H1 (cell line): Measurements from ENCODE around the gene SIRT6. TPM values are rescaled to one million over a fixed set of nuclear protein-coding genes. Genes with fewer than 3 reads are reported as not detected.
"Not testable (repeated sequence)": the region's sequence is repeated elsewhere in the genome, so short reads cannot be mapped to it uniquely, and the experiment has no call there.

ENCODE experiments used
- CTCF ChIA-PET: fragments of 300-600 bp; sonication (Branson Sonifier 250); formaldehyde crosslinking; loops from one replicate; lab custom pipeline; 2021; ENCODE audit not compliant: partially characterized antibody; lab: Charles Lee
- POLR2A ChIA-PET: fragments of 300-600 bp; sonication (Branson Sonifier 250); formaldehyde crosslinking; loops from one replicate; lab custom pipeline; 2021; ENCODE audit warnings: inconsistent platforms; ENCODE audit not compliant: partially characterized antibody; lab: Charles Lee
- DNase-seq, 2 experiments: peaks; one replicate each; pipeline versions ENCODE4 v3.0.0 to v3.0.0-alpha.2; 2010 to 2022; ENCODE audit warnings: low spot score in 2 of 2, low read depth in 1 of 2, mixed read lengths in 1 of 2
- FAIRE-seq: peaks from 2 replicates; lab custom pipeline; 2011; peaks lifted over from hg19 to GRCh38; lab: Jason Lieb, UNC
- H2AFZ ChIP-seq: 2 replicates; pipeline ENCODE4 v1.8.1; 2012; ENCODE audit warnings: low read length, inconsistent platforms
- H2AK5ac ChIP-seq: 2 replicates; pipeline ENCODE4 v1.6.1; 2013; ENCODE audit warnings: low read depth, low read length
- H2BK120ac ChIP-seq: replicated peaks from 2 replicates; pipeline ENCODE3; 2013; ENCODE audit warnings: low read depth, low read length, inconsistent platforms
- H2BK12ac ChIP-seq: 2 replicates; pipeline ENCODE4 v1.6.1; 2013; ENCODE audit warnings: low read depth, low read length
- H2BK15ac ChIP-seq: 2 replicates; pipeline ENCODE4 v1.6.1; 2013; ENCODE audit warnings: low read length
- H2BK20ac ChIP-seq: 2 replicates; pipeline ENCODE4 v1.6.1; 2013; ENCODE audit warnings: low read length
- H2BK5ac ChIP-seq: 2 replicates; pipeline ENCODE4 v1.6.1; 2013; ENCODE audit warnings: low read depth, low read length
- H3K14ac ChIP-seq: 2 replicates; pipeline ENCODE4 v1.6.1; 2013; ENCODE audit warnings: inconsistent platforms; ENCODE audit not compliant: insufficient read length
- H3K18ac ChIP-seq: 2 replicates; pipeline ENCODE4 v1.6.1; 2013; ENCODE audit warnings: low read length; ENCODE audit errors: extremely low read depth
- H3K23ac ChIP-seq: 2 replicates; pipeline ENCODE4 v1.6.1; 2013; ENCODE audit warnings: inconsistent platforms; ENCODE audit not compliant: insufficient read length
- H3K23me2 ChIP-seq: 2 replicates; pipeline ENCODE4 v1.6.1; 2013; ENCODE audit warnings: low read depth, low read length
- H3K27ac ChIP-seq: 2 replicates; pipeline ENCODE4 v1.6.1; 2011; ENCODE audit warnings: low read depth, low read length, inconsistent platforms
- H3K27me3 ChIP-seq, 4 experiments: replicated peaks in 1 of 4; 1 replicate in 1 of 4; 2 replicates in 3 of 4; pipeline versions ENCODE4 v1.6.1 to v1.8.1; 2011 to 2013; ENCODE audit warnings: low read length in 3 of 4, mild to moderate bottlenecking in 3 of 4, inconsistent platforms in 2 of 4, mixed read lengths in 2 of 4, moderate library complexity in 1 of 4; ENCODE audit not compliant: control insufficient read depth in 3 of 4, insufficient read depth in 3 of 4; ENCODE audit errors: extremely low read depth in 1 of 4
- H3K36me3 ChIP-seq, 4 experiments: 2 replicates each; pipeline versions ENCODE4 v1.6.1 to v1.8.1; 2011 to 2013; ENCODE audit warnings: mild to moderate bottlenecking in 4 of 4, low read length in 3 of 4, moderate library complexity in 2 of 4, control low read depth in 1 of 4, inconsistent platforms in 1 of 4; ENCODE audit not compliant: insufficient read depth in 4 of 4, control insufficient read depth in 2 of 4
- H3K4ac ChIP-seq: replicated peaks from 2 replicates; pipeline ENCODE3; 2013; ENCODE audit warnings: low read length, low read depth, mixed read lengths, inconsistent platforms; ENCODE audit not compliant: insufficient read length
- H3K4me1 ChIP-seq, 4 experiments: replicated peaks in 1 of 4; 1 replicate in 1 of 4; 2 replicates in 3 of 4; pipeline versions ENCODE4 v1.6.1 to v1.8.1; 2011 to 2013; ENCODE audit warnings: low read length in 3 of 4, inconsistent platforms in 2 of 4, mixed read lengths in 1 of 4; ENCODE audit not compliant: insufficient read depth in 4 of 4, control insufficient read depth in 3 of 4
- H3K4me2 ChIP-seq, 2 experiments: 2 replicates each; pipeline versions ENCODE4 v1.6.1 to v1.8.1; 2011 to 2013; ENCODE audit warnings: low read depth in 2 of 2, low read length in 2 of 2, control low read depth in 1 of 2, inconsistent platforms in 1 of 2, mild to moderate bottlenecking in 1 of 2; ENCODE audit not compliant: insufficient read depth in 1 of 2
- H3K4me3 ChIP-seq, 4 experiments: fragments of 200-600, 300-600 bp in 1 of 4; sonication (generic), shearing (Covaris generic), sonication (Bioruptor Twin) in 1 of 4; 2 replicates each; pipeline versions ENCODE4 v1.5.1 to v1.8.1; 2011 to 2016; ENCODE audit warnings: low read length in 4 of 4, low read depth in 3 of 4, control low read depth in 2 of 4, inconsistent platforms in 2 of 4, mild to moderate bottlenecking in 2 of 4, mixed read lengths in 1 of 4, moderate library complexity in 1 of 4; ENCODE audit not compliant: insufficient read depth in 2 of 4; ENCODE audit errors: extremely low read depth in 1 of 4
- H3K56ac ChIP-seq: replicated peaks from 2 replicates; pipeline ENCODE3; 2013; ENCODE audit warnings: low read depth, mild to moderate bottlenecking, mixed read lengths, low read length, inconsistent platforms; ENCODE audit not compliant: insufficient read length
- H3K79me1 ChIP-seq: 2 replicates; pipeline ENCODE4 v1.6.1; 2013; ENCODE audit warnings: low read depth, low read length, control low read depth
- H3K79me2 ChIP-seq, 2 experiments: 2 replicates each; pipeline versions ENCODE4 v1.6.1 to v1.8.1; 2012 to 2013; ENCODE audit warnings: low read length in 2 of 2, mild to moderate bottlenecking in 2 of 2, inconsistent platforms in 1 of 2; ENCODE audit not compliant: insufficient read depth in 2 of 2, control insufficient read depth in 1 of 2
- H3K9ac ChIP-seq, 4 experiments: replicated peaks in 1 of 4; 1 replicate in 1 of 4; 2 replicates in 3 of 4; pipeline versions ENCODE4 v1.6.1 to v1.8.1; 2011 to 2013; ENCODE audit warnings: low read depth in 3 of 4, low read length in 3 of 4, control low read depth in 2 of 4, mild to moderate bottlenecking in 2 of 4, moderate library complexity in 2 of 4, inconsistent platforms in 1 of 4; ENCODE audit errors: extremely low read depth in 1 of 4
- H3K9me3 ChIP-seq, 2 experiments: 2 replicates each; pipeline versions ENCODE4 v1.6.1 to v1.8.1; 2012 to 2013; ENCODE audit warnings: mild to moderate bottlenecking in 2 of 2, moderate library complexity in 2 of 2, control low read depth in 1 of 2, inconsistent platforms in 1 of 2, low read depth in 1 of 2, low read length in 1 of 2, mixed read lengths in 1 of 2; ENCODE audit not compliant: insufficient read depth in 2 of 2
- H4K20me1 ChIP-seq, 2 experiments: replicated peaks in 1 of 2; 2 replicates each; pipeline versions ENCODE3 to v1.8.1; 2011 to 2013; ENCODE audit warnings: inconsistent platforms in 2 of 2, low read length in 2 of 2, mild to moderate bottlenecking in 1 of 2; ENCODE audit not compliant: insufficient read depth in 2 of 2, control insufficient read depth in 1 of 2
- H4K5ac ChIP-seq: 2 replicates; pipeline ENCODE4 v1.6.1; 2013; ENCODE audit warnings: low read length, low read depth, mixed read lengths, inconsistent platforms; ENCODE audit not compliant: insufficient read length
- H4K8ac ChIP-seq: 2 replicates; pipeline ENCODE4 v1.8.0; 2013; ENCODE audit warnings: mild to moderate bottlenecking, moderate library complexity, low read length, inconsistent platforms; ENCODE audit not compliant: insufficient read depth; ENCODE audit errors: extremely low read depth
- H4K91ac ChIP-seq: replicated peaks from 2 replicates; pipeline ENCODE3; 2013; ENCODE audit warnings: low read length, mixed read lengths, inconsistent platforms; ENCODE audit not compliant: insufficient read length
- BACH1 ChIP-seq: IDR thresholded peaks from 2 replicates; pipeline ENCODE4 v1.6.1; 2012; ENCODE audit warnings: low read length, improper control_type of control experiment
- CBX5 ChIP-seq: fragments of 300-800, 300-1000 bp; sonication (generic); IDR thresholded peaks from 2 replicates; pipeline ENCODE4 v1.7.1; 2016; ENCODE audit warnings: antibody characterized with exemption, low read length, low read depth
- GTF2F1 ChIP-seq: IDR thresholded peaks from 2 replicates; pipeline ENCODE4 v1.6.1; 2012; ENCODE audit warnings: low read depth, low read length, improper control_type of control experiment, borderline replicate concordance
- HDAC6 ChIP-seq: IDR thresholded peaks from one replicate; pipeline ENCODE4 v1.7.1; 2012; ENCODE audit warnings: low read depth, mild to moderate bottlenecking, inconsistent platforms, low read length, moderate library complexity
- KDM4A ChIP-seq: IDR thresholded peaks from one replicate; pipeline ENCODE4 v1.7.1; 2012; ENCODE audit warnings: low read depth, mild to moderate bottlenecking, moderate library complexity, low read length, inconsistent platforms; ENCODE audit not compliant: severe bottlenecking
- PHF8 ChIP-seq: fragments of 200-600 bp; sonication (generic); conservative IDR thresholded peaks from 2 replicates; pipeline ENCODE4 v1.7.1; 2012; ENCODE audit warnings: low read depth, mild to moderate bottlenecking, inconsistent platforms, low read length, moderate library complexity
- WGBS, 2 experiments: shearing (Covaris generic) in 1 of 2; methylation state at CpG; one replicate each; pipeline versions ENCODE4 v1.1.6 to v1.1.7; 2013 to 2015; ENCODE audit warnings: low lambda C conversion rate in 2 of 2, mixed read lengths in 2 of 2, inconsistent platforms in 1 of 2, low coverage in 1 of 2, missing lambda C conversion rate in 1 of 2; ENCODE audit not compliant: insufficient replicate concordance in 2 of 2, insufficient coverage in 1 of 2, insufficient read length in 1 of 2; ENCODE audit errors: extremely low coverage in 1 of 2, missing lambda C conversion rate in 1 of 2; 5-methylcytosine and 5-hydroxymethylcytosine counted together
- polyA plus RNA-seq, 7 experiments: library from polyadenylated mRNA; depleted of rRNA in 3 of 7; stranded (reverse) in 5 of 7; unstranded in 2 of 7; fragments of >200 nt in 5 of 7; fragments of 200-250 nt in 2 of 7; gene quantifications; 1 replicate in 5 of 7; 2 replicates in 1 of 7; 4 replicates in 1 of 7; pipeline versions ENCODE4 v1.2.1 to v1.2.3, GENCODE V29; 2011 to 2013; ENCODE audit warnings: missing spikeins in 2 of 7, mixed read lengths in 2 of 7
- total RNA-seq: library from RNA; stranded (reverse); fragmentation: NEBNext Ultra II Directional; extraction: Animal tissue kit (Norgen Biotek cat#: 25700); gene quantifications from 2 replicates; pipeline ENCODE4 v1.2.1, GENCODE V29; 2021

Gene SIRT6
- total and polyA plus RNA-seq, 2 of the 8 experiments (the other 6 are each of a cell fraction or from before 2014, with no cell fraction given), result 25.2 to 27.0 TPM

DNA sequence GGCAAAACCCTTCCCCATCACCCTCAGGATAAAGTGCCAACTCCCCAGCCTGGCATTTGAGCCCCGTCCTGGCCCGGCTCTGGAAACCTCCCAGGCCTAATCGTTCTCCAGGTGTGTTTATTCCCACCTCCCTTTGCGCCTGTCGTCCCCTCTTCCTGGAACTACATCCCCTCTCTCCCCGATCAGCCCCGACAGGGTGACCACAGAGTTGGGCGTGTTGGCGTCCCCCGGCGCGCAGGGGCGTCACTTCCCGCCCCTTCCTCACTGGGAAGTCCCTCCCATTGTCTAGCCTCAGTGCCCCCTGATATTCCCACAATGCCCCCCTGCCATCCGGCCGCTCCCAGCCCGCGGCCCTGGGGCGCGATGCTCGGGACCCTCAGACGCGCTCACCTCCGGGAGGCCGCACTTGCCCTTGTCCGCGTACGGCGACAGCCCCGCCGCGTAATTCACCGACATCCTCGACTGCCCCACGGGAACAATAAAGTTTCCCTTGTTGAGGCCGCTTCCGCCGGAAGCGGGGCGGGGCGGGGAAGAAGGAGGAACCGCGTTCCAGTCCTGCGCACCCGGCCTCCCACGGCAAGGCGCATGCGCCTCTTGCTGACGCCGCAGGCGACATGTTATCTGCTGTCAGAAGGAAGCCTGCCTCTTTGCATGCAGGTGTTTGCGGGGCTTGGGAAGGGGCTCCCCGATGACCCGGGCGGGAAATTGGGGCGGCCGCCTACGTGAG is at the start of gene SIRT6, which contains the start of gene ANKRD24 (continued):
- peak; percentile 71; the same call in 1 of the 2 replicates for TF ChIP-seq GTF2F1
- TF ChIP-seq CBX5, result no peak
- peak; percentile 79 for TF ChIP-seq PHF8
- no peak for TF ChIP-seq HDAC6
- no peak for TF ChIP-seq BACH1
- TF ChIP-seq KDM4A, result peak; percentile 82

DNA sequence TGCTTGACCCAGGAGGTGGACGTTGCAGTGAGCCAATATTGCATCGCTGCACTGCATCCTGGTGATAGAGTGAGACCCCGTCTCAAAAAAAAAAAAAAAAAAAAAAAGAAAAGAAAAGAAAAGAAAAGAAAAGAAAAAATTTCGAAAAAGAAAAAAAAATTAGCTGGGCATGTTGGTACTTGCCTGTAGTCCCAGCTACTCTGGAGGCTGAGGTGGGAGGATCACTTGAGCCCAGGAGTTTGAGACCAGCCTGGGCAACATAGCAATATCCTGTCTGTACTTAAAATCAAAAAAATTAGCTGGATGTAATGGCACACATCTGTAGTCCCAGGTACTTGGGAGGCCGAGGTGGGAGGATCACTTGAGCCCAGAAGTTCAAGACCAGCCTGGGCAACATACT is 49.8 kb upstream of the SIRT6 start:
- not testable (repeated sequence) for H2BK5ac ChIP-seq, H3K56ac ChIP-seq, H3K18ac ChIP-seq, FAIRE-seq, H3K27me3 ChIP-seq, H3K79me2 ChIP-seq, H3K23me2 ChIP-seq, H3K4me2 ChIP-seq, H2BK120ac ChIP-seq, H3K4ac ChIP-seq, H4K5ac ChIP-seq, H3K9me3 ChIP-seq, H2AK5ac ChIP-seq, H3K23ac ChIP-seq, H4K91ac ChIP-seq, H3K36me3 ChIP-seq, H3K4me1 ChIP-seq, H2BK12ac ChIP-seq, H3K4me3 ChIP-seq, H4K20me1 ChIP-seq, H4K8ac ChIP-seq, H3K27ac ChIP-seq, H2BK20ac ChIP-seq, H3K79me1 ChIP-seq, H2BK15ac ChIP-seq, DNase-seq, H3K9ac ChIP-seq, H2AFZ ChIP-seq, H3K14ac ChIP-seq
- 80 to 100% methylated on average over 1 to 3 of the region's 5 CpGs for WGBS, 2 experiments
- ChIA-PET CTCF (interaction anchor here (0.6 to 4.4 kb wide), 12 partner anchors 10 to 292 kb away, joined by 3 to 25 read pairs (median 4); no protein-coding TSS in a partner anchor), POLR2A (interaction anchor here (0.6 to 1.9 kb wide), 5 partner anchors 15 to 247 kb away, joined by 3 to 8 read pairs (median 5); partner anchors contain the start of genes EEF2 and YJU2)
